ENCODE data around the gene TXNL4A.

DNA sequence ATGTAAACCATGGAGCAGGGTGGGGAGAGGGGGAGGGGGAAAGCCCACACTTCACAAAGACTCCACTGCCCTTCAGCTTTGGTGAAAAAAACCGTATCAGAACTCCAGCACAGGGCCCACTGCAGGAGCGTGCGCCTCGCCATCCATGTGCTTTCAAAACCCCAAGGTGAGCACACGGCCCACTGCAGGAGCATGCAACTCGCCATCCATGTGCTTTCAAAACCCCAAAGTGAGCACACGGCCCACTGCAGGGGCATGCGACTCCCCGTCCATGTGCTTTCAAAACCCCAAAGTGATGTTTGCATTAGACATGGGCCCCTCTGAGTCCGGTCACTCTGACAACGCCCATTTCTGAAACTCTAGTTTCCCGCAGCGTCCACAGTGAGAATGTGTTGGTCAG is 7.8 kb downstream of the TXNL4A start:
- TF ChIP-seq, protein P1, sequence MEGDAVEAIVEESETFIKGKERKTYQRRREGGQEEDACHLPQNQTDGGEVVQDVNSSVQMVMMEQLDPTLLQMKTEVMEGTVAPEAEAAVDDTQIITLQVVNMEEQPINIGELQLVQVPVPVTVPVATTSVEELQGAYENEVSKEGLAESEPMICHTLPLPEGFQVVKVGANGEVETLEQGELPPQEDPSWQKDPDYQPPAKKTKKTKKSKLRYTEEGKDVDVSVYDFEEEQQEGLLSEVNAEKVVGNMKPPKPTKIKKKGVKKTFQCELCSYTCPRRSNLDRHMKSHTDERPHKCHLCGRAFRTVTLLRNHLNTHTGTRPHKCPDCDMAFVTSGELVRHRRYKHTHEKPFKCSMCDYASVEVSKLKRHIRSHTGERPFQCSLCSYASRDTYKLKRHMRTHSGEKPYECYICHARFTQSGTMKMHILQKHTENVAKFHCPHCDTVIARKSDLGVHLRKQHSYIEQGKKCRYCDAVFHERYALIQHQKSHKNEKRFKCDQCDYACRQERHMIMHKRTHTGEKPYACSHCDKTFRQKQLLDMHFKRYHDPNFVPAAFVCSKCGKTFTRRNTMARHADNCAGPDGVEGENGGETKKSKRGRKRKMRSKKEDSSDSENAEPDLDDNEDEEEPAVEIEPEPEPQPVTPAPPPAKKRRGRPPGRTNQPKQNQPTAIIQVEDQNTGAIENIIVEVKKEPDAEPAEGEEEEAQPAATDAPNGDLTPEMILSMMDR (IDR thresholded peaks at IDR 0.05; ENCODE audit: low read length) = no peak
- no peak for TF ChIP-seq EZH2 (optimal IDR thresholded peaks at IDR 0.05; ENCODE audit: low read depth, low read length)
- TF ChIP-seq EZH2phosphoT487 (IDR thresholded peaks at IDR 0.05; ENCODE audit: low read length) = no peak
